Activated naive CD4-positive, alpha-beta T cell treated with anti-CD3 and anti-CD28 coated beads, Interleukin-2, amount 50 U/mL, for 24 hours (primary cell): ENCODE results near the gene TEX19.
A peak's percentile ranks its signal among the peaks of the same experiment; 100 is the strongest.

ENCODE experiments used
- H3K27ac Mint-ChIP-seq: one replicate; pipeline ENCODE4 v1.8.0; 2021; ENCODE audit warnings: mild to moderate bottlenecking, mixed read lengths
- H3K27me3 Mint-ChIP-seq: one replicate; pipeline ENCODE4 v1.8.0; 2021; ENCODE audit warnings: mixed read lengths
- H3K36me3 Mint-ChIP-seq: one replicate; pipeline ENCODE4 v1.8.0; 2021; ENCODE audit warnings: mixed read lengths
- H3K4me1 Mint-ChIP-seq: one replicate; pipeline ENCODE4 v1.8.0; 2021; ENCODE audit warnings: mixed read lengths
- H3K4me3 Mint-ChIP-seq: one replicate; pipeline ENCODE4 v1.8.0; 2021; ENCODE audit warnings: mild to moderate bottlenecking, mixed read lengths
- H3K9me3 Mint-ChIP-seq: one replicate; pipeline ENCODE4 v1.8.0; 2021; ENCODE audit warnings: mixed read lengths

Gene TEX19

GRCh38 chr17:82384730-82385481, 25.9 kb downstream of the TEX19 start:
- H3K36me3 Mint-ChIP-seq = no peaks in the 10 kb centered on the region
- H3K4me3 Mint-ChIP-seq = no peak overlapping the region
- H3K27ac Mint-ChIP-seq = no peak overlapping the region
- H3K9me3 Mint-ChIP-seq = no peaks in the 10 kb centered on the region
- H3K4me1 Mint-ChIP-seq = peaks cover 6% of the 10 kb centered on the region
- peaks cover 12% of the 10 kb centered on the region for H3K27me3 Mint-ChIP-seq

- Mint-ChIP-seq H3K4me3 (no peak overlapping the region), H3K4me1 (peaks cover 6% of the 10 kb centered on the region), H3K27ac (no peak overlapping the region), H3K36me3 (no peaks in the 10 kb centered on the region), H3K9me3 (no peaks in the 10 kb centered on the region), H3K27me3 (peaks cover 8% of the 10 kb centered on the region)
Measured at GRCh38 chr17:82385559-82386254, 26.7 kb downstream of the TEX19 start.

- peaks cover 6% of the 10 kb centered on the region for H3K4me1 Mint-ChIP-seq
- H3K27me3 Mint-ChIP-seq = peaks cover 3% of the 10 kb centered on the region
- no peak overlapping the region for H3K27ac Mint-ChIP-seq
- no peaks in the 10 kb centered on the region for H3K9me3 Mint-ChIP-seq
- H3K36me3 Mint-ChIP-seq = no peaks in the 10 kb centered on the region
- no peak overlapping the region for H3K4me3 Mint-ChIP-seq
Measured at GRCh38 chr17:82386255-82386831, 27.3 kb downstream of the TEX19 start.

GRCh38 chr17:82386881-82387704, 28.0 kb downstream of the TEX19 start:
- no peak overlapping the region for H3K27ac Mint-ChIP-seq
- H3K9me3 Mint-ChIP-seq = no peaks in the 10 kb centered on the region
- H3K36me3 Mint-ChIP-seq = no peaks in the 10 kb centered on the region
- H3K4me1 Mint-ChIP-seq = peaks cover 6% of the 10 kb centered on the region
- H3K4me3 Mint-ChIP-seq = no peak overlapping the region
- H3K27me3 Mint-ChIP-seq = peaks cover 3% of the 10 kb centered on the region

- Mint-ChIP-seq H3K4me1 (peaks cover 6% of the 10 kb centered on the region), H3K4me3 (no peak overlapping the region), H3K27me3 (peaks cover 3% of the 10 kb centered on the region), H3K9me3 (no peaks in the 10 kb centered on the region), H3K36me3 (no peaks in the 10 kb centered on the region), H3K27ac (no peak overlapping the region)
Measured at GRCh38 chr17:82387705-82388106, 28.7 kb downstream of the TEX19 start.

- Mint-ChIP-seq H3K4me3 (no peak overlapping the region), H3K27ac (no peak overlapping the region), H3K9me3 (no peaks in the 10 kb centered on the region), H3K36me3 (no peaks in the 10 kb centered on the region), H3K27me3 (peaks cover 3% of the 10 kb centered on the region), H3K4me1 (peaks cover 6% of the 10 kb centered on the region)
Measured at GRCh38 chr17:82388223-82388921, 29.3 kb downstream of the TEX19 start.

GRCh38 chr17:82388922-82389283, 29.9 kb downstream of the TEX19 start:
- Mint-ChIP-seq H3K9me3 (no peaks in the 10 kb centered on the region), H3K4me3 (no peak overlapping the region), H3K36me3 (no peaks in the 10 kb centered on the region), H3K27me3 (peaks cover 1% of the 10 kb centered on the region), H3K4me1 (peaks cover 6% of the 10 kb centered on the region), H3K27ac (no peak overlapping the region)

GRCh38 chr17:82389379-82389778, 30.3 kb downstream of the TEX19 start:
- Mint-ChIP-seq H3K4me3 (no peak overlapping the region), H3K36me3 (no peaks in the 10 kb centered on the region), H3K4me1 (peaks cover 6% of the 10 kb centered on the region), H3K9me3 (no peaks in the 10 kb centered on the region), H3K27ac (no peak overlapping the region), H3K27me3 (peaks cover 1% of the 10 kb centered on the region)

GRCh38 chr17:82390015-82390859, 31.2 kb downstream of the TEX19 start:
- Mint-ChIP-seq H3K4me3 (no peak overlapping the region), H3K9me3 (no peaks in the 10 kb centered on the region), H3K36me3 (no peaks in the 10 kb centered on the region), H3K27me3 (peaks cover 1% of the 10 kb centered on the region), H3K27ac (no peak overlapping the region), H3K4me1 (peaks cover 6% of the 10 kb centered on the region)

GRCh38 chr17:82390860-82391435, 31.9 kb downstream of the TEX19 start:
- Mint-ChIP-seq H3K4me1 (peaks cover 6% of the 10 kb centered on the region), H3K36me3 (no peaks in the 10 kb centered on the region), H3K9me3 (no peaks in the 10 kb centered on the region), H3K27ac (peak overlapping the region; percentile 41), H3K4me3 (no peak overlapping the region), H3K27me3 (peaks cover 1% of the 10 kb centered on the region)

- H3K36me3 Mint-ChIP-seq = no peaks in the 10 kb centered on the region
- H3K9me3 Mint-ChIP-seq = no peaks in the 10 kb centered on the region
- H3K27me3 Mint-ChIP-seq = peaks cover 1% of the 10 kb centered on the region
- peaks cover 6% of the 10 kb centered on the region for H3K4me1 Mint-ChIP-seq
- H3K4me3 Mint-ChIP-seq = no peak overlapping the region
- H3K27ac Mint-ChIP-seq = no peak overlapping the region
Measured at GRCh38 chr17:82391496-82392066, 32.5 kb downstream of the TEX19 start.

- Mint-ChIP-seq H3K27me3 (peaks cover 1% of the 10 kb centered on the region), H3K27ac (no peak overlapping the region), H3K36me3 (no peaks in the 10 kb centered on the region), H3K4me3 (no peak overlapping the region), H3K9me3 (no peaks in the 10 kb centered on the region), H3K4me1 (peaks cover 5% of the 10 kb centered on the region)
Measured at GRCh38 chr17:82392209-82392920, 33.3 kb downstream of the TEX19 start.

- no peaks in the 10 kb centered on the region for H3K36me3 Mint-ChIP-seq
Measured at GRCh38 chr17:82392941-82393340, 33.9 kb downstream of the TEX19 start.

More at GRCh38 chr17:82392941-82393340, 33.9 kb downstream of the TEX19 start:
- Mint-ChIP-seq H3K4me3 (no peak overlapping the region), H3K9me3 (no peaks in the 10 kb centered on the region), H3K27ac (no peak overlapping the region), H3K4me1 (no peaks in the 10 kb centered on the region), H3K27me3 (no peaks in the 10 kb centered on the region)
